Fibroblast of skin of left biceps (primary cell): ENCODE results near the gene SLX4IP.

Experiments
- DNase-seq, 2 experiments: peaks; one replicate each; pipeline ENCODE4 v3.0.0-alpha.2; 2013; ENCODE audit warnings: low read depth in 2 of 2

Gene SLX4IP

DNA sequence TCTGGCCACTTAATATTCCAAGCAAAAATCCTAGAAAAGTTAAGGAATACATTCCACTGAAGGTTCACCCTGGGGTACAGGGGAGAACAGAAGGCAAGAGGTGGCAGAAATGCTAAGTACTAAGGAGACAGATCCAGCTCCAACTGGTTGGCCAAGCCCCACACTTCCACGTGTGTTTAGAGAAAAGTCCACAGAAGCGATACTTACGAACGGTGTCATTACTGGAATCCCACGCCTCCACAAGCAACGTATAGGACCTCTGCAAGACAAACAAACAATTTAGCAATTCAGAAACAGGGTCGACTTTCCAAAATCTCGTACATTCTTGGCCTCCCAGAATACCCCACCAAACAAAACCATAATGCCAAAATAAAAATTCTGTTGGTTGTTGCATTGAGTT lies 228.7 kb downstream of the SLX4IP start:
- no peak for DNase-seq

DNA sequence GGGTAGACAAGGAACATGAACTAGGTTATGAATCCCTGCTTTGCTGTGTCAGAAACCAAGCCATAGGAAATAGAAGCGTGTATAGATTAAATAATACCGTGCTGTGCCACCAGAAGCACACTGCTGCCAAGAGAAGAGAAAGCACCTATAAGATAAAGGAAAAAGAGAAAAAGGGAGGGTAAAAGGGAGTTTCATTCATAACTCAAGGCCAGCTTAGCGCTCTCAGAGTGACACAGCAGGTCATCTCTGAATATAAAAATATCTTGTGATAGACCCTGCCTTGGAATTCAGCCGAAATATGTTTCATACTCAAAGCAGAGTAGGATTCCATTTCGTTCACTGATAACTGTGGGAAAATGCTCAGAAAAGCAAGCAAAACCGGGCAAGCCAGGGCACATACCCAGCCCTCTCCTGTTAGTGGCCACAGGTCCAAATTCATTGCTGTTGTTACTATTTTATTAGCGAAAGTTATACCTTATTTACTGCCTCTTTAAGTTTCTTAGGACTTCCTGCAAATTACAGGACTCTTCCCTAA lies 230.0 kb downstream of the SLX4IP start:
- DNase-seq = no peak

DNA sequence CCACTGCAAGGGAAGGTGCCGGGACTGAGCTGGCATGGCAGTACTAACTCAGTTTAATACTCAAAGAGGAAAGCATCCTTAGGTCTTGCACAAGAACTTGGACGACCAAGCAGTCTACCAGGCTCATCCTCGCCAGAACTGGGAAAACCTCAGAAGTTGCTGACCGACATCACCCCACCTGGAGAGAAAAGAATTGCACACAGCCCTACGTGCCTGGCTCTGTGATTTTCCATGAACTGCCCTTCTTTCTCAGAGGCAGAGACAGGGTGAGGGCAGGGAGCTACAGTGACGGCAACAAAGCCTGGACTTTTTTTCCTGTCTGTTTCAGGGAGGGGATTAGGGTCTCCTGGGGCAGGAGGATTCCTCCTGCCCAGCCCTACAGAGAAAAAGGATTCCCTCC lies 230.7 kb downstream of the SLX4IP start:
- no peak for DNase-seq

DNA sequence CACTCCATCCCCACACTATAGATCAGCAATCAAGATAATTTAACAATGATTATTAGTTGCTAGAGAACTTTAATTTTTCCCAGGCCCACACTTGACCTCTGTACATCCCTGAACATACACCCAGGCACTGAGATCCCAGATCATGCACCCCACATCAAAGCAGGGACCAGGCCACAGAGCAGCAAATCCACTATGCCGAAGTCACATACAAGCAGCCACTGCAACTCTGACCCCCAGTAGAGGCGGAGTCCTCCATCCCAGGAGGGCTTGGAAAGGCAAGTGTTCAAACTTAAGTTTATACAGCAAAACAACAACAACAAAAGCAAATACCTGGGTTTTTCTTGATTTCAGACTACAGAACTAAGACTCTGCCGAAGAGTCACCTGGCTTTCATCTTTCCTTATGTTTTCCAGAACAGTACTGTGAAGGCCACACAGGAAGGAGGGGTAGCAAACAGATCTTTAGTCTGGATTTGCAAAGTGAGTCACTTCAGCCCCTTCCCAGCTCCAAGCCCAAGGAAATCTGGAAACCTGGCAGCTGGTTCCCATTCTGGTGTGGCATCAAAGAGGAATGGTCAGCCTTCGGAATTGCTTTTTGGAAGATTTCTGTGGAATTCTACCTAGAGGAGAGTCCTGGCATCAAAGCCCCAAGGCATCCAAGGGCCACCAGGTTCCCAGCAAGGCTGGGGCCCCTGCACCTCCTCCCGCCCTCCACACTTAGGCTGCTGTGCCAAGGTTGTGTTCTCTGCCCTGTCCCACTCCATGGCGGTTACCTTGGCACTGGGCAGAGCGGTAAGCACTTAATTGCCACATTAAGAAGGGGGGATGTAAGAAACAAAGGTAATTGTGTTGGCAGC lies 231.3 kb downstream of the SLX4IP start:
- no peak for DNase-seq

DNA sequence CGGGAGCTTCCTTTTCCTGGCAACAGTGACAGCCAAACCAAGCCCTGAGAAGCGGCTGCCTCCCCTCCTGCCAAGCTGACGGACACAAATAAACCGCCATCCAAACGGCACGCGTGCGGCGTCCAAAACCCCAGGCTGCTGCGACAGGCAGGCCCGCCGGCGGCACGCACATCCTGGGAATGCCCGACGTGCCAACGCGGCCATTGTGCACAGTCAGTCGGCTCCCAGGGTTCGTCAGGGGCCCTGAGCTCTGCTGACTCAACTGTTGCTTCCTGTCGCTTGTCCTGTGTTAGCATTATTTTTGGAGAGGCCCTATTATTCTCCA lies 231.9 kb downstream of the SLX4IP start:
- no peak for DNase-seq

DNA sequence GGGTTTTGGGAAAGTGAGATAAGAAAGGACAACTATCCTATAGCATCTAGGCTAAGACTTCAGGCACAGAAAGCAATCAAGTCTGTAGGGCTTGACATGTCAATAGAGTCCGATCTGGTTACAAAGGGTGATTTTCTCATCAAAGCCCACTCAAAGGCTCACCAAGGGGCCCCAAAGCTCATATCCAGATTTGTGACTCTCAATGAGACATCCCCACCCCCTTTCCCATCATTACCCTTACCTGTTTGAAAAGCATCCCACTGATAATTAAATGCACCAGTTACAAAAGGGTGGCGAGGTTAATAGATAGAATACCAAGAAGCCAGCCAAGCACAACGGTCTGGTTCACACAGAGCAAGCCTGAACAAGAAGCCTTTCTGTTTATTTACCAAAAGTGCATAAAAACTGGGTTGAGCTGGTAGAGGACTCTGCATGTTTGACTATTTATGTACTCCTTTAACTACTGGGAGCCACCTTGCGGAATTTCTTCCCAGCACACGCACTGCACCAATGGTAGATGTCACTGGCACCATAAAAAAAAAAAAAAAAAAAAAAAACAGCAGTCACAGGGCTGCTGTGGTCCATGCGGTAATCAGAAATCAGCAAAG lies 232.6 kb downstream of the SLX4IP start:
- DNase-seq = no peak

DNA sequence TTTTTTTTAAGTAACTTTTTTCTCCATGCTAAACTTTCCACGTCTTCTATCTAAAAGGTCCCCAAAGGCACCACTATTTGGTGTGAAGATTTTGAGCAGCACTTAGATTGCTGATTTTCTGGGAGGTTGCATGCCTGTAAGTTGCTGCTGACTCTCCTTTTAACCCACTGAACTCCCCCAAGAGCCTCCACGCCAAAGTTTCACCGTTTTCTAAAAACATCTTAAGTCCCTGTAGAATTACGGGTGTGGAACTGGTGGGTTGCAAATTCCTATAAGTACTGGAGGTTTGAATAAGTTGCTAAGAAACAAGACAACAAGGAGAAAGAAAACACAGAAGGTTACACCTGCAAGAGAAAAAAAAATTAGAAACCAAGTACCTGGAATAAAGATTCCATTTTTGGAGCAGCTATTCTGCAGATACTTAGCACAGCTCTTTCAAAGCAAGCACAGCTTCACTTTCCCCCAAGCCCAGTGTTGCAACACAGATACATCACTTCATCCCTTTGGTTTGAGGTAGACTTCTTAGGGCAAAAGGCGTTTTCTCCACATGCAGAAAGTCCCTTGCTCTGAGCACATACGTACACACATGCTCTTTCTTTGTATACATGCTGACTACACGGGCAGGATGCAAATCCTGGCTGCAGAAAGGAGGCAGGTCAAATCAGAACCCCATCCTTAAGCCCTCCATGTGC lies 233.7 kb downstream of the SLX4IP start:
- DNase-seq = no peak

DNA sequence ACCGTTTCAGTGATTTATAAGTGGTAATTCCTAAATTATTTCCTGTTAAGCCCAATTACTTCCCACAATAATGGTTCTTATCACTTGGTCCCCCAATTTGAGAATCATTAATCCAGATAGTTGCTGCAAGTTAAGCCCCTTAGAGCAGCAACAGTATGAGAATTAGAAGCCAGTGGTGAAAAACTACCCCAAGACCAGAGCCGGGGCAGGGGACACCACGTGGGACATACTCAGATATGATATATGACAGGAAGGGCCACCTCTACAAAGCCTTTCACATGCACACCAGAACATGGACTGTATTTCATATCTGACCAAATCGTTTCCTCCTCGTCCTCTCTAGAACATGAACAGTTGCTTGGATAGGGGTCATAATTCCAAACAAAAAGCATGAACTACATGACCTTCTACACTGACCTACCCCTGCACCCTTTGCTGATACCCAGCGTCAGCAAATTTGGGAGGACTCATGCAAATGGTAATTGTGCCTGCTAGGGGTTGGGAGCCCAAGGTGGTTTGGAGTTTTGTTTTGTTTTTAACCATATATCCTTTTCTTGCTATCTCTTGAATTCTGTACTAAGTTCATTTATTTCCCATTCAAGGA lies 234.8 kb downstream of the SLX4IP start:
- DNase-seq = no peak

DNA sequence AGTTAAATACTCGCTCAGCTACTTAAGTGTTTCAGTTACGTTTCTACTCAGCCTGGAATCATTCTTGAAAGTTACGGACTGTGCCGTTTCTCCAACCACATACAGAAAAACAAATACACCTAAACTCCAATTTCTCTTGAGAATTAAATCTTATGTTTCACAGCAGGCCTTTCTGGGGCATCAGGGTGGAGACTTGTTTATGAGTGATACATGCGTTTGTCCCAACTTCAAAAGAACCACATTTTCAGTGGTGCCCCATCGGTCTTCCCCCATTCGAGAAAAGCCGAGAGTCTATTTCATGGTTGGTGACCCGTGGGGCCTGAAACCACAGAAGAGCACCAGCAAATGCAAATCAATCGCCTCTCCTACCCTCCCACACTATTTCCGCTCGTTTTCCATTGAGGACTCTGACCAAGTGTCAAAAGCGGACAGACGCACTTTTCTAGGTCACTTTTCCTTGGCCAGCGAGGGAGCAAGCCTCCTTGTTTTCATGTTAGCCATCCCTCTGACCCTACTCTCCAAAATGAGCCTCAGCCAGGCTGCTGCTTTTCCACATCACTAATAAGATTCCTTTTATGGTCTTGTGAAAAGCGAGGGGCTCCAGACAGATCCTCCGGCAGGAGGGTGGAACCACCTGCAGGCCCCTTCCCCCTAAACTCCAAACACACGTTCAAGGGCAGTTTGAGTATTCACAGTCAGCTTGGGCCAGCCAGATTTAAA lies 235.6 kb downstream of the SLX4IP start:
- no peak for DNase-seq

DNA sequence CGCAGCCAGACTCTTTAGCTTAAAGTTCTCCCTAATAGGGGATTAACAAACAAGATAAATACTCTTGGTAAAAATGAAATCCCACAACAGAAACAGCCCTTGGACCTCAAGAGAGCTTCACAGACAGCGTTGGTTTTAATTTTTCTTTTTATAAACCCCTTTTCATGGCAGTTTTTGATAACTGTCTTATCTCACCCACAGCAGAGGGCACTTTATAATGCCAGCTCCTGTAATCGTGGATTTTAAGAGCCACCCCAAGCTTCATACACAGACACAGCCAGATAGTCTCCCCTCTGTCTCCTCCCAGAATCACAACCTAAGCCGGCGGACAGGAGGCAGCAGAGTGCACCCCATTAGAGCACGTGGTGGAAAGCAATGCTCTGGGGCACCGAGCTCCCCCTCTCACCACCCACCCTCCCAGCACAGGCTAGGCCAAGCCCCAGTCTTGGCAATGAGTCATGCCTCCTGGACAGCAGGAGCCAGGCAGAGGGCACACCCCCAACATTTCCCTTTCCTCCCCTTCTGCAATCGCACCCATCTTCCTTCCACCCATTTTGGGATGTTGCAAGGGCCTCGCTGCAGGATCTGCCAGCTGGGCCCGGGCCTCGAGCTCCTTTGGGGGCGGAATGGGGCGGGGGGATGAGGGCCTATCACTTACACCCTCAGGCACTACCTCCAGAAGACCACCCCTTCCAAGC lies 236.3 kb downstream of the SLX4IP start:
- DNase-seq = peak; percentile 52 to 61

DNA sequence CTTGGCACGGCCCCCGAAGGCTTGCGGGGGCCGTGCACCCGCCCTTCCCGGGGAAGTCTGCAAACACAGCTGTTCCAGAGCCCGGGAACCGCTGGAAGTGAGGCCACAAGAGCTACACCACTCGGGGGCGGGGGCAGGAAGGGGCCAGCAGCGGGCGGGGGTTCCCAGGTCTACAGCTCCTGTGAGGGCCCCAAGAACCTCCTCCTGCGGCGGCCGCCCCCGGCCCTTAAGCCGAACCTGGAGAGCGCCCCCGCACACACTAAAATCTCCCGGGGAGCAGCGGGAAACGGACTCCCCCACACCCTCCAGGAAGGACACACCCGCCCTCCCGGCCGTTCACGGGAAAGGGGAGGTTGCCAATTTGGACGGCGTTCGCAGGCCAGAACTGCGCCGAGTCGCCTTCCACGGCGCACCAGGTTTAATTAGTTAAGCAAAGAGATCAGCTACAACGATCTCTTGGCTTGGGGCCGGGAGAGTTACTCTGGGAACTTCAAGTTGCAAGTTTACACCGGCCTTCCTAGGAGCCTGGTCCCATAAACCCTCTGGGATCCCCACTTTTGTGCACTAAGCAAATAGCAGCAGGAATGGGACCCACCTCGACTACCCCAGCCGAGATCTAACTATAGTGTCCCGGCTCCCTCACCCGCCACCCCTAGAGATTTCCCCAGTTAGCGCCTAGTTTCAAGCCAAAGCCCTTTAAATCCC lies 237.0 kb downstream of the SLX4IP start:
- no peak for DNase-seq

DNA sequence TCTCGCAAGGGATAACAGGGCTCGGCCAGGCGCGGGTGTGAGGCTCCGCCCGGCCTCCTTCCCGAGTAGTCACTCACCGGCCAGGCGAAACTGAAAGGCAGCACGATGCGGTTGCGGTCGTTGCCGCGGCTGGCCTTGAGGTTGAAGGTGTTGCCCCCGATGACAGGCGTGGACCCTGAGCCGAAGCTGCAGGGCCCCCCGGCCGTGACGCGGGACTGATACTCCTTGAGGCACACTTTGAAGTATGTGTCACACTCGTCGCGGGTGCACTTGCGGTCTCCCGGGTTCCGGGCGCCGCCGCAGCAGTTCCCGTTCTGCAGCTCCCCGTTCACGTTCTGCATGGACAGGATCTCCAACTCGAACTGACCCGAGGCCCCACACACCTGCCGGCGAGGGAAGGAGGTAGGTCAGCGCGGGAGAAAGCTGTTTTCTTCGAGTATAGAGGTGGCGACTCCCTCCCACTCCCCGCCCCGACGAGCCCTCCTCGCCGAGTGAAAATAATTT lies 237.6 kb downstream of the SLX4IP start:
- no peak for DNase-seq

DNA sequence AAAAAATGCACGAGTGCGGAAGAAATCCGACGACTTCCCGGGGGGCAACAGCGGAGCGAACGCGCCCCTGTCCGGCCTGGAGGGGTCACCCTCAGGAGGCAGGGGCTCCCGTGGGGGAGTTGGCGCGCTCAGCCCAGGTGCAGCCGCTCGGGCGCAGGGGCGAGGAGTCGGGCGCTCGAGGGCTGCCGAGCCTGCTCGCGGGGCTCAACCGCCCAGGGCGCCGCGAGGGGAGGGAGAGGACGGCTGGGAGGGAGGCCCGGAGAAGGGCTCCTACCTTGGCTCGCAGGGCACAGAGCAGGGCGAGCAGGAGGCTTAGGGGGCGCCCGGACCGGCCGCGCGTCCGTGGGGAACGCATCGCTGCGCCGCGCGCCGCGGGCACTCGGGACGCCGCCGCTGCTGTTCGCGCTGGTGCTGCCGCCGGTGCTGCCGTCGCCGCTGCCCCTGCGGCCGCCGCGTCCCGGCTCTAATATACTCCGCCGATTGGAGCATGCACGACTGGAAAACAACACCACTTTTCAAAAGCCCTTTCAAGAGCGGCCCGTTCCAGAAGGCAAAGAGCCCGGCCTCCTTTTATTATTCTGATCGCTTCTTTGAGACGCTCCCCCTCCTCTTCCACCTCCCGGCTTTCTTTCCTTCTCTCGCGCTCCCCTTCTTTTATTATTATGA lies 238.2 kb downstream of the SLX4IP start:
- no peak for DNase-seq

DNA sequence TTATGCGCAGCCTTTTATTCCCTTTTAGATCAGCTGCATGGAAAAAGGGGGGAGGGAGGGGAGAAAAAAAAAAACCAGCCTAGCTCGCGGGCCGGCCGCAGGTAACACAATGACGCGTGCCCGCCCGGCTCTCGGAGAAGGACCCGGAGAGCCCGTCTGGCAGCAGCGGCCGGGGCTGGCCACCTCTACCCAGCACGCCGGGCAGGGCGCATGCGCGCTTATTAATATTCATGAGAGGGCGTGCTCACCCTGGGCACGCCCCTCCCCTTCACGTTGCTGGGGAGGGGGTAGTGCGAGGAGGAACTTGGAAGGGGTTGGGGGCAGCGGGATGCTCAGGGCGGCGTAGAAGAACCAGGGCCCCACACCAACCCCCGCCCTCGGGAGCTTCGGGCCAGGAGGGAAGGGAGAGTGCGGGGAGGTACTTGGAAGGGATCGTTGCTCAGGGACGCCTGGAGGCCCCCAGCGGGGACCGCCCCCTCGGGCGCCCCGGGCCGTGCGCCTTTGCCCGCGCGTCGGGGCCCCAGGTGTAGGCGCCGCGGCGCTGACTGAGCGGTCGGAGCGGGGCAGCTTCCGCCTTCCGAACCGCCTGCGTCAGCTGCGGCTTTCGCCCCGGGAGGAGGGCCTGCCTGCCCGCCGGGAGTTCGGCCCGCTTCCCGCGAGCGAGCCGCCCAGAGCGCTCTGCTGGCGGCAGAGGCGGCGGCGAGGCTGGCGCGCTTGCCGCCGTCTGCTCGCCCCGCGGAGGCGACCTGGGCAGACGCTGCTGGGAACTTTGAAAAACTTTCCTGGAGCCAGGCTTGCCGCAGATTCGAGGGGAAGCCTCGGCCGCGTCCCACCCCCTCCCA lies 239.0 kb downstream of the SLX4IP start, which contains the start of gene JAG1:
Gene JAG1, minus strand, starts transcription at position 158 of the 842 bp plus-strand sequence. CDS start 469 bp downstream, outside the sequence.
- peak; percentile 86 to 87 for DNase-seq

DNA sequence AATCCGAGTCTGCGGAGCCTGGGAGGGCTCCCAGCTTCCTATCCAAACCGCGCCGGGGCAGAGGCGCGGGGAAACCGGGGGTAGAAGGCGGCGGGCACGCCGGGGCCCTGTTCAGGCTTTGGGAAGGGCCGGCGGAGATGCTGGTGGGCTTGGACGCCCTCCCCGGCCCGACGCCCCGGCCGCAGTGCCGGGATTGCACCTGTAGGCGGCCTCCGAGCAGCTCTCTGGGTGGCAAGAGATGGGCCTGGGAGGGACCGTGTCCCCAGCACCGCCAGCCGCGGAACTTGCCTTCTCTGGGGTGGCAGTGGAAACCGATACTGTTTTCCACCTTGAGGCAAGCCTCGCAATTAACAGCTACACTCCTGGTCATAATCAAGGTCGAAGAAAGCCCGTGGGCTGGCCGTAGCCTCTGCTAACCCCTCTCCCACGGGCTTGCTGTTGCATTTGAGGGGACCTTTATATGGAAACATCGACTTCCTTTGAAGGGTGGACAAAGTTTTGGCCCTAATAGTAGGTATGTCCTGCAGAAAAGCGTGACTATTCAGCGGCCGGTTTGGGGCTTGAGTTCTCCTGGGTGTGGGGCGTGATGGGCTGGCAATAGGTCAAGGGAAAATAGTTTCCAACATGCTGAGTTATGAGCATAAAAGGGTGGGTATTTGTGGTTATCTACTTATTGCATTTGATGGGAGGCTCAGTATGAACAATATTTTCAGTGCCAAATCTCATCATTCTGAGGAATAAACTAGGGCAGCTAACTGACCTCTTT lies 239.8 kb downstream of the SLX4IP start:
- DNase-seq = peak in 1 of 2 experiments; percentile 17

DNA sequence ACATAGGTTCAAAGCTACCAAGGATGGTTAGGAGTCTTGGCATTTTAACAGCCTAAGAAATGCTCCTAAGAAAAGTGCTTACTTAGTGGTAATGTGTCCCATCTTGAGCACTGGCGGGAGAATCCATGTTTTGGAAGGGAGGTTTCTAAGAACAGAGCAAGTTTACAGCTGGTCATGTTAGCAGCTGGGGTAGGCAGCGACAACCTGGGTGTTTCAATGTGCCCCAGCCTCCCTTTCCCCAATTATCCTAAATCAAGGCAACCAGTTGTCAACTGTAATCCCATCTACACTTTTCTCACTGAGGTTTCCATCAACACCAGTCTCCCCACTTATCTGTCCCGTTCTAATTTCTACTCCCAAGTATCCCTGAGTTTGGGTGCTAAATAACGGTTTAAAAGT lies 240.3 kb downstream of the SLX4IP start:
- no peak for DNase-seq

DNA sequence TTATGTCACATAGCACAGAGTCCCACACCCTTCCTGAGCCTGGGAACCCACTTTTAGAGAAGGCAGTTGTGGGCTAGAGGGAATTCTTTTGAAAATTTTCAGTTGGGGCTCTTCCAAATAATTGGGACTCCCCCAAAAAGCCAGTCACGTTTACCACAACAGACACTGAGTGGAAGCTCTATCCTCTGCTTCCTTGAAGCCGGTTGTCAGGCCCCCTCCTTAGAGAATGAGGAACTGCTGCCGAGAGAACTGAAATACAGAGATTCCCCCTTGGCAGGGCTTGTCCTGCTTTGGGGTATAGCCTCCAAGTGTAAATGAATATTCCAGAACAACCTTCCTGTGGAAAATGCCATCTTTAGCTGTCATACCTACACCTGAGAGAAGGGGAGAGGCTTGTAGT lies 241.4 kb downstream of the SLX4IP start:
- DNase-seq = no peak
